HepG2 (cell line): ENCODE results near the gene ECM1. TPM values are rescaled to one million over a fixed set of nuclear protein-coding genes. Genes with fewer than 3 reads are reported as not detected.
A peak's percentile ranks its signal among the peaks of the same experiment; 100 is the strongest.

Source experiments
- ATAC-seq: fragments of 200-7000 bp; cut with Tn5 transposase; 3 replicates; pipeline ENCODE4 v1.9.1; 2020; ENCODE audit warnings: mild to moderate bottlenecking, moderate library complexity
- BruUV-seq: library from RNA; stranded (reverse); fragments of 400-500 nt; replicated peaks from 2 replicates; lab custom pipeline; 2021; lab: Mats Ljungman, UMichigan
- CTCF ChIA-PET: fragments of 300-600 bp; formaldehyde crosslinking; extraction: SDS; loops from one replicate; lab custom pipeline; 2021; ENCODE audit warnings: low total read pairs, inconsistent platforms, low intra/inter-chr PET ratio; lab: Yijun Ruan, JAX
- POLR2A ChIA-PET: fragments of 350-600 bp; sonication (Branson Sonifier 250); formaldehyde crosslinking; loops from one replicate; lab custom pipeline; 2020; ENCODE audit warnings: antibody characterized with exemption, inconsistent platforms; lab: Yijun Ruan, JAX
- DNase-seq: peaks from one replicate; pipeline ENCODE4 v3.0.0-alpha.2; 2015; ENCODE audit warnings: low spot score
- FAIRE-seq: peaks from 3 replicates; lab custom pipeline; 2011; peaks lifted over from hg19 to GRCh38; lab: Jason Lieb, UNC
- H2AFZ ChIP-seq: one replicate; pipeline ENCODE4 v1.6.1; 2011; ENCODE audit warnings: low read length, inconsistent platforms
- H3K27ac ChIP-seq: fragments of 300-600 bp; 3 replicates; pipeline ENCODE4 v1.8.0; 2011; ENCODE audit warnings: mixed run types, mild to moderate bottlenecking, mixed read lengths, low read length, inconsistent platforms; ENCODE audit not compliant: insufficient read depth; ENCODE audit errors: extremely low read length
- H3K27me3 ChIP-seq, 2 experiments: fragments of 200-600 bp in 1 of 2; 2 replicates in 1 of 2; 3 replicates in 1 of 2; pipeline versions ENCODE4 v1.6.0 to v1.8.0; 2011; ENCODE audit warnings: low read length in 2 of 2, mild to moderate bottlenecking in 2 of 2, moderate library complexity in 2 of 2, inconsistent platforms in 1 of 2; ENCODE audit not compliant: insufficient read depth in 2 of 2, control insufficient read depth in 1 of 2
- H3K36me3 ChIP-seq, 2 experiments: fragments of 200-600 bp in 1 of 2; replicated peaks in 1 of 2; 2 replicates in 1 of 2; 3 replicates in 1 of 2; pipeline versions ENCODE4 v1.5.1 to v1.8.0; 2011; ENCODE audit warnings: low read length in 2 of 2, inconsistent platforms in 1 of 2; ENCODE audit not compliant: insufficient read depth in 2 of 2, control insufficient read depth in 1 of 2
- H3K4me1 ChIP-seq: 2 replicates; pipeline ENCODE4 v1.5.1; 2012; ENCODE audit warnings: low read length, inconsistent platforms; ENCODE audit not compliant: insufficient read depth
- H3K4me2 ChIP-seq: 2 replicates; pipeline ENCODE4 v1.6.0; 2011; ENCODE audit warnings: low read depth, low read length, inconsistent platforms
- H3K4me3 ChIP-seq, 3 experiments: fragments of 200-600 bp in 1 of 3; sonication (generic), shearing (Covaris generic) in 1 of 3; replicated peaks in 1 of 3; 2 replicates each; pipeline ENCODE4 v1.5.1; 2011 to 2016; ENCODE audit warnings: low read length in 3 of 3, inconsistent platforms in 2 of 3, low read depth in 2 of 3, mild to moderate bottlenecking in 2 of 3, control low read depth in 1 of 3, mixed read lengths in 1 of 3; ENCODE audit not compliant: insufficient read depth in 1 of 3
- H3K79me2 ChIP-seq: one replicate; pipeline ENCODE4 v1.6.1; 2011; ENCODE audit warnings: low read length, inconsistent platforms; ENCODE audit not compliant: insufficient read depth
- H3K9ac ChIP-seq: 2 replicates; pipeline ENCODE4 v1.6.0; 2011; ENCODE audit warnings: mild to moderate bottlenecking, low read depth, low read length, inconsistent platforms; ENCODE audit not compliant: insufficient read depth
- H3K9me3 ChIP-seq: 2 replicates; pipeline ENCODE4 v1.5.1; 2012; ENCODE audit warnings: mild to moderate bottlenecking, low read length
- H4K20me1 ChIP-seq: 2 replicates; pipeline ENCODE4 v1.6.0; 2011; ENCODE audit warnings: inconsistent platforms, mild to moderate bottlenecking, low read length, moderate library complexity; ENCODE audit not compliant: insufficient read depth
- BRF2 ChIP-seq: sonication (generic); formaldehyde crosslinking; IDR thresholded peaks from 2 replicates; pipeline ENCODE4 v1.8.1; 2022; ENCODE audit warnings: mild to moderate bottlenecking, missing genetic modification reagents
- DDIT3 ChIP-seq: sonication (generic); formaldehyde crosslinking; IDR thresholded peaks from 2 replicates; pipeline ENCODE4 v1.4.0; 2020; ENCODE audit warnings: mild to moderate bottlenecking, missing genetic modification reagents
- HOXA5 ChIP-seq: sonication (generic); formaldehyde crosslinking; IDR thresholded peaks from 2 replicates; pipeline ENCODE4 v1.4.0; 2020; ENCODE audit warnings: missing genetic modification reagents
- LRRFIP1 ChIP-seq: sonication (generic); formaldehyde crosslinking; conservative IDR thresholded peaks from 2 replicates; pipeline ENCODE4 v1.4.0; 2020; ENCODE audit warnings: missing genetic modification reagents
- MTA1 ChIP-seq: sonication (generic); formaldehyde crosslinking; IDR thresholded peaks from 2 replicates; pipeline ENCODE4 v1.4.0; 2020; ENCODE audit warnings: missing genetic modification reagents, mild to moderate bottlenecking, borderline replicate concordance
- ZMYM4 ChIP-seq: sonication (generic); formaldehyde crosslinking; IDR thresholded peaks from 2 replicates; pipeline ENCODE4 v1.8.1; 2023; ENCODE audit warnings: mild to moderate bottlenecking, missing genetic modification reagents
- ZNF33A ChIP-seq: sonication (generic); formaldehyde crosslinking; IDR thresholded peaks from 2 replicates; pipeline ENCODE4 v1.5.1; 2020; ENCODE audit warnings: missing genetic modification reagents, mild to moderate bottlenecking, moderate library complexity, borderline replicate concordance
- ZNF512B ChIP-seq: sonication (generic); formaldehyde crosslinking; IDR thresholded peaks from 2 replicates; pipeline ENCODE4 v1.5.1; 2020; ENCODE audit warnings: missing genetic modification reagents, mild to moderate bottlenecking, borderline replicate concordance
- ZNF598 ChIP-seq: sonication (generic); formaldehyde crosslinking; IDR thresholded peaks from 2 replicates; pipeline ENCODE4 v1.5.1; 2020; ENCODE audit warnings: mild to moderate bottlenecking, missing genetic modification reagents, borderline replicate concordance
- WGBS: methylation state at CpG from one replicate; pipeline ENCODE4 v1.1.6; 2017; ENCODE audit warnings: low lambda C conversion rate; 5-methylcytosine and 5-hydroxymethylcytosine counted together
- in situ Hi-C: cut with HindIII; loops from 2 replicates; pipeline ENCODE4 v1.10.0; 2017; ENCODE audit warnings: low pct_unique_long_range_greater_than_20kb; ENCODE audit not compliant: extremely low pct_ligation_motif_present
- intact Hi-C: fragments of 100-400 bp; cut with micrococcal nuclease; formaldehyde crosslinking; loops from one replicate; pipeline ENCODE4 v1.10.0; 2022; ENCODE audit not compliant: unreplicated experiment
- polyA plus RNA-seq, 8 experiments: library from polyadenylated mRNA; depleted of rRNA in 3 of 8; stranded (reverse) in 7 of 8; unstranded in 1 of 8; fragments of >200 nt; fragmentation: Illumina TruSeq in 4 of 8; extraction: Trizol in 4 of 8; gene quantifications; 2 replicates each; pipeline versions ENCODE4 v1.2.1 to v1.2.3, GENCODE V29; 2011 to 2016; ENCODE audit warnings: low read depth in 4 of 8, missing spikeins in 1 of 8, mixed read lengths in 1 of 8; ENCODE audit not compliant: insufficient read depth in 1 of 8
- total RNA-seq, 5 experiments: library from RNA; depleted of rRNA; stranded (reverse); fragments of >200 nt; fragmentation: Illumina TruSeq; extraction: Trizol; gene quantifications; 2 replicates each; pipeline ENCODE4 v1.2.3, GENCODE V29; 2016; ENCODE audit warnings: low read depth in 1 of 5

Gene ECM1
- total and polyA plus RNA-seq, 2 of the 13 experiments (the other 11 are each of a cell fraction or from before 2014, with no cell fraction given) = 0.42 to 1.0 TPM

GRCh38 chr1:150487763-150488115 is 20.2 kb upstream of the ECM1 start:
- peaks cover 8 to 28% of the 10 kb centered on the region in 2 experiments; a peak in 4 of 5 replicates for H3K36me3 ChIP-seq
- peaks cover 11% of the 10 kb centered on the region for H3K79me2 ChIP-seq
- peak overlapping the region; percentile 30 for H3K27ac ChIP-seq
- H4K20me1 ChIP-seq = no peaks in the 10 kb centered on the region
- peak overlapping the region; percentile 78 to 80 (median 80) for H3K4me3 ChIP-seq
- no peaks in the 10 kb centered on the region for H3K27me3 ChIP-seq
- no peak overlapping the region for H2AFZ ChIP-seq
- H3K9me3 ChIP-seq = no peaks in the 10 kb centered on the region
- CTCF ChIA-PET = no interaction called here
- 0% methylated on average over 7 of the region's 7 CpGs for WGBS
- FAIRE-seq (no peak), ATAC-seq (no peak)
- intact Hi-C loops (loop anchor here (1.0 kb wide), 1 partner anchor 45 kb away; no protein-coding TSS in a partner anchor), in situ Hi-C loops (loop anchor here (5.0 kb wide), 1 partner anchor 45 kb away; no protein-coding TSS in a partner anchor)
- TF ChIP-seq ZNF512B (no peak), HOXA5 (CRISPR knock-in tag) (0 out of 2 replicates have a peak, but pooled peaks have one; percentile 3)
- TF ChIP-seq, all 625 proteins: peak for 1
- H3K9ac ChIP-seq = peak overlapping the region; percentile 72
- H3K4me1 ChIP-seq = peaks cover 24% of the 10 kb centered on the region
- TSS peak; percentile 81 for BruUV-seq
- H3K4me2 ChIP-seq = peak overlapping the region; percentile 92
- DNase-seq = no peak
- POLR2A ChIA-PET = interaction anchor here (0.9 to 1.5 kb wide), 7 partner anchors 21 to 209 kb away, joined by 3 to 6 read pairs (median 3); partner anchors contain the start of genes FALEC, GOLPH3L and RPRD2

- ATAC-seq (no peak), FAIRE-seq (no peak), DNase-seq (no peak)
- Histone ChIP-seq H3K4me3 (no peak overlapping the region), H3K36me3 (peaks cover 14 to 48% of the 10 kb centered on the region in 2 experiments), H3K27ac (no peak overlapping the region), H3K27me3 (no peaks in the 10 kb centered on the region), H4K20me1 (no peaks in the 10 kb centered on the region), H3K4me1 (peaks cover 8% of the 10 kb centered on the region), H3K9ac (no peak overlapping the region), H3K9me3 (no peaks in the 10 kb centered on the region), H3K79me2 (peaks cover 1% of the 10 kb centered on the region), H3K4me2 (no peak overlapping the region), H2AFZ (no peak overlapping the region)
- ChIA-PET POLR2A (no interaction called here), CTCF (no interaction called here)
- no TSS peak for BruUV-seq
- intact Hi-C loops = no loop called here
- in situ Hi-C loops = no loop called here
- 96% methylated on average over 8 of the region's 8 CpGs for WGBS
- TF ChIP-seq ZNF33A (CRISPR knock-in tag) = no peak
- no peak for TF ChIP-seq BRF2
- TF ChIP-seq ZMYM4 (CRISPR knock-in tag) = no peak
- TF ChIP-seq ZNF598 (CRISPR knock-in tag) = no peak
- TF ChIP-seq MTA1 = no peak
- no peak for TF ChIP-seq DDIT3 (CRISPR knock-in tag)
- TF ChIP-seq LRRFIP1 (CRISPR knock-in tag) = no peak
Measured at GRCh38 chr1:150493175-150493574, 14.7 kb upstream of the ECM1 start.
